Activated CD4-positive, alpha-beta T cell treated with anti-CD3 and anti-CD28 coated beads, Interleukin-2, amount 50 U/mL, for 48 hours (primary cell): ENCODE data around the gene DCLK2.
A peak's percentile ranks its signal among the peaks of the same experiment; 100 is the strongest.

Experiments
- DNase-seq, 2 experiments: peaks; one replicate each; pipeline ENCODE4 v3.0.0-alpha.2; 2020

Gene DCLK2

DNA sequence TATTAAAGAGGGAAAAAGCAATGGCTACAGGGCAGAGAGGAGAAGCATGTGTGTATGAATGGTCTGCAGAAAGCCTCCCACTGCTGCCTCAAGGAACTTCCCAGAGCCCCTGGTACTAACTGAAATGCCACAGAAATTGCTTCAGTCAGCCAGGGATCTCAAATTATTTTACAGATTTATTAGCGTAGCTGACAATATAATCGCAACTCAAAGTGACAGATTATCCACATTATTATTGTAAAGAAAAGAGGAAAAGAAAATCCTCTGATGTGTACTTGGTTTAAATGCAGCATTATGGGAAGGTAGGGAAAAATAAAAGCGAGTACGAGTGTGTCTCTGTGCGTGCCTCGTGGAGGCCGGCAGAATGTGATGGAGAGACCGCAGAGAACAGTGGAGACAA lies 202.7 kb downstream of the DCLK2 start:
- DNase-seq: no peak

DNA sequence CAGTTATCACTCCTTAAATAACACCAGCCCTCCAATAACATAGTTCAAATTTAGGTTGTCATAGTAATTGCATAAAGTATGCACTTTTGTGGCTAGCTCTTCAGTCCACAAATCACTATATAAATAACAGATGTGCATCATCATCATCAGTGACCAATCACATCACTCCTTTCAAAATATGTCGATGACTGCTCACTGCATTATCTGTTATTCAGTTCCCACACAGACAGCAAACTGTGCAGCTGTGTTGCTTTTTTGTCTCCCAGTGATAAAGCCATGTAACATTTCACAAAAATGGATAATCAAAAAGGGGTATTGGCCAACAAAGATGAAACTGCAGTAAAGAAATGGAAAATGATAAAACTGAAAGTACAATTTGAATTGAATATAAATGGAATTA lies 205.4 kb downstream of the DCLK2 start:
- DNase-seq: no peak

DNA sequence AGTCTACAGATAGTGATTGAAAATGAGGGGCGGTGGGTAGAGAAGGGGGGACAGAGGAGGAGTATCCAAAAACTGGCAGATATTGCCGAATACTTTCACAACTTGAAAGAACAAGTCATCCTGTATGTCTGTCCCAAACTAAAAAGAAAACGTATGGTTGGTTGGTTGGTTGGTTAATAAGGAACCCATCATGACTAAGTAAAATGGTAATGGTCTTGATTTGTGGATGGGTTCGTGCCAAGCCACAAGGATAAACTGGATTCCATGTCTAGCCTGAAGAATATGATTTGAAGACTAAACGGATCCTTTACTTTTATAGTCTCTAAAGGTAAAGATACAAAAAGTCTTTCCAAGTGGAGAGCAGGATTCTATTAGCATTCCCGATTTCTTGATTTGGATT lies 208.4 kb downstream of the DCLK2 start:
- no peak for DNase-seq

DNA sequence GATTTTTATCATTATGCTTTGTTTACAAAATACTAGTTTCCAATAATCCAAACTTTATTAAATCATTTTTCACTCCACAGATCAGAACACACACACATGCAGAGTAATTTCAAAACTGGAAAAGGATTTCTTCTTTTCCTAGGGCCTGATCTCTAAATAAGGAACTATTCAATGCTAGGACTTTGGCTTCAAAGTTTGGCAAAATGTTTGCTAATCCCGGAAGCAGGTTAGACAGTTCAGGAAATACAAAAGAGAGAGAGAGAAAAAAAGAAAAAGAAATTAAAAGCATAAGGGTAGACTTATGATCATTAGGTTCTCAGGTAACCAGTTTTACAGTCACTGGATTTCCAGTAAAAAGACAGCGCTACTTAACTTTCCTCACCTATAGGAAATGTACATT lies 211.0 kb downstream of the DCLK2 start:
- no peak for DNase-seq

DNA sequence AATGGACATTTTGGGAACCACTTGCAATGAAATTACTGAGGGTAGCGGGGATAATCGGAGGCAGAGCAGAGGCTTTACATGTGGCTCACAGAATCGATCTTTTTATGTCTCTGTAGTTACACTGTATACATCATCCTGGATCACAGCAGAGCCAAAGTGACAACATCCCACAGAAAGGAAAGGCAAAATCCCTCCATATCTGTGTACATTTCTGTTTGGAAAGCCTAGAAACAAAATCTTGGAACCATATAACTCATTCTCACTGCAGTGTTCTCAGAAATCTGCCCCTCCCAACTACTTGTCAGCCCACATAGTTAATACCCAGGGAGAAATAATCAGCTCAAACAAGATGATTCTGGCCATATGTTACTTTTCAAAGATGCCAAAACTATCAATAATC lies 211.6 kb downstream of the DCLK2 start:
- no peak for DNase-seq

DNA sequence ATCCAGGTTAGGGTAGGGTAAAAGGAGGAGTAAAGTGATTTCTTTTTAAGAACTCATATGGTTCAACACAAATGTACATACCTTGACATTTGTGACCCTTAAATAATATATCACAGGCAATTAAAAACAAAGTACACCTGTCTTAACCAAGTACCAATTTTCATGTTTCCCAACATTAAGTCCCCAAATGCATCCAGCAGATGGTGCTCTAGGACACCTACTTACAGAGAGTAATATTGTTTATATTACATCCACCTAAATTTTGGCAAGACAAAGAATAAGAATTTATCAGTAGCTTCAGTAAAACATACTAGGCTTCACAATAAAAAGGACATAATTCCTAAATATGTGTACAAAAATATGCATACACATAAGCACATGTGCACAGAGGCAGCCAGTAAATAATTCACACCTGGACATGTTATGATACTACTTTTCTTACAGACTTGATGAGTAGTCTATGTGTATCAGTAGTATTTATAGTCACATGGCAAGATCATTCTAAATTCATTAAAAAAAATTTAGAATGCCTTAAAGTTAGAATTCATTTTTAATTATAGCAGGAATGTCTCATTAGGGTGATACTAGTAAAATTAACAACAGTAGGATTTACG lies 219.7 kb downstream of the DCLK2 start:
- peak; percentile 29 to 46 for DNase-seq

DNA sequence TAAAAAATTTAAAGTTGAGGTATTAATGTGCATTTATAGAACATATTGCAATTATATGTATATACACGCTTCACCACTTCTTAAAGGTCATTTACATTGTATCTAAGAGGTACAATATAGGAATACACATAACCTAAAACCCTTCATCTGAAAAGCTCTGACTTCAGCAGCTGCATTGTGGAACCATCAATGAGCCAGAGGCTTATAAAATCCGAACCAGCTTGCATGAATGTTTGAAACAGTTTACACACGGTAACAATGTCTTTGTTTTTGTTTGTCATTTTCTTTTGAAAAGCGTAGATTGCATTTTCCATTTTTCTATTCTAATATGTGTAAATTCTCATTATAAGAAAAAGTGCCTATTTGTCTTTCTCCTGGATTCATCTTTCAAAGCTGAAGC lies 221.6 kb downstream of the DCLK2 start:
- no peak for DNase-seq

DNA sequence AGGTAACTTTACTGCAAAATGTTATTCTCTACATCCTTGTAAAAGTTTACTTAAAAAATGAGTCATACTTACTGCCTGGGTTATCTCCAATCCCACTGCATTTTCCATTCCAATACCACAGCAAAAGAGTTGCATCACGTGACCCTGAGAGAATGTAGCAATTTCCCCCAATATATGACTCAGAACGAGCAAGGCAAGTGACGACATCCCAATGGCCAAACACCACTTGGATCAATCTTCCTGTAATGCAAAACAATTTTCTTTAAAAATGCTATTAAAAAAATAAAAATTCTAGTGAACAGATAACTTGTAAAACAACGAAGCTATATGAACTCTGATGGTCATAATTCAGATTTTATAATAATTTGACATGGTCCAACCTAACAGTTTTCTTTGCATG lies 224.3 kb downstream of the DCLK2 start:
- peak; percentile 23 to 44 for DNase-seq

DNA sequence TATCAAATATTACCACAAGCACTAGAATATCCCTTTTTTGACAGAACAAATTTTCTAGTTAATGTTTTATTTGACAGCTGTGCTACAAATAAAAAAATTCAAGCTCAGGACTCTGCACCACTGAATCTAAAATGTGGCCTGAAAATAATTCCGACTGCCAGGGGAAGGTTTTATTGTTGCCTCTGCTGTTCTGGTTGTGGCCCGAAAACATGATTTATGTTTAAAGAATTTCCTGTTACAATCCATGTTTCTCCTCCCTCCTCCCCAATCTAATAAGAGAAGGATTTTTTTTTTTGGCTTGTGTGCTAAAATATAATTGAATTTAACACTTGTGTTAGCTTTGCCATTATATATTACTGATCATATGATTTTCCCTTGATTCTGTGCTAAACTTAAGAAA lies 227.8 kb downstream of the DCLK2 start:
- DNase-seq: no peak

DNA sequence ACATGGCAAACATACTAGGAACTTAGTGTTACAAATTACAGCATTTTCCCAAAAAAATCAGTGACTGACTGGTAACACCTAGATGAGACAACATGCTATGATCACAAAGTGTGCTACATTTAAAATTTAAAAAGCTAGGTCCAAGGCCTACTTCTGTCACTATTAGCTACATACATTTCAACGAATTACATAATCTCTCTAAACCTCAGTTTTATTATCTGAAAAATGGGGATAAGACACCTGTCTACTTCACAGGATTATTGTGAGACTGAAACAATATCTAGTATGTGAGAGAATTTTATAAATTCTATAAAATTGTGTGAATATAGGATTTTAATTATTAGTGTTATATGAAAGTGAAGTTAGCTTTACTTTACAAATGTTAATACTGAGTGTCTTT lies 228.5 kb downstream of the DCLK2 start:
- DNase-seq: no peak
